DND-41 (cell line): ENCODE results near the gene SNN.
A peak's percentile ranks its signal among the peaks of the same experiment; 100 is the strongest.

Source experiments
- ATAC-seq: fragments of 200-7000 bp; cut with Tn5 transposase; 3 replicates; pipeline ENCODE4 v1.9.1; 2021; ENCODE audit warnings: low read depth; ENCODE audit not compliant: insufficient read depth
- DNase-seq: peaks from one replicate; pipeline ENCODE4 v3.0.0-alpha.2; 2020
- H2AFZ ChIP-seq: 2 replicates; pipeline ENCODE4 v1.6.0; 2012; ENCODE audit warnings: low read depth, low read length
- H3K27ac ChIP-seq: 2 replicates; pipeline ENCODE4 v1.5.1; 2012; ENCODE audit warnings: low read length, inconsistent platforms
- H3K27me3 ChIP-seq: fragments of 200-600 bp; sonication (generic); 2 replicates; pipeline ENCODE4 v1.6.0; 2012; ENCODE audit warnings: low read length, mild to moderate bottlenecking, inconsistent platforms; ENCODE audit not compliant: insufficient read depth, poor library complexity
- H3K36me3 ChIP-seq: 2 replicates; pipeline ENCODE4 v1.5.1; 2012; ENCODE audit warnings: low read length, inconsistent platforms; ENCODE audit not compliant: insufficient read depth
- H3K4me1 ChIP-seq: 2 replicates; pipeline ENCODE4 v1.5.1; 2012; ENCODE audit warnings: mild to moderate bottlenecking, low read length; ENCODE audit not compliant: insufficient read depth
- H3K4me2 ChIP-seq: 2 replicates; pipeline ENCODE4 v1.6.0; 2012; ENCODE audit warnings: mild to moderate bottlenecking, moderate library complexity, low read length, inconsistent platforms; ENCODE audit not compliant: insufficient read depth
- H3K4me3 ChIP-seq, 2 experiments: fragments of 200-600 bp in 1 of 2; shearing (Covaris generic) in 1 of 2; 2 replicates each; pipeline ENCODE4 v1.5.1; 2012 to 2016; ENCODE audit warnings: inconsistent platforms in 2 of 2, low read length in 2 of 2, mild to moderate bottlenecking in 2 of 2, low read depth in 1 of 2, moderate library complexity in 1 of 2
- H3K79me2 ChIP-seq: 2 replicates; pipeline ENCODE4 v1.6.0; 2012; ENCODE audit warnings: low read length, inconsistent platforms; ENCODE audit not compliant: insufficient read depth
- H3K9ac ChIP-seq: 2 replicates; pipeline ENCODE4 v1.6.0; 2012; ENCODE audit warnings: low read depth, mild to moderate bottlenecking, inconsistent platforms, low read length, moderate library complexity
- H3K9me3 ChIP-seq: 2 replicates; pipeline ENCODE4 v1.5.1; 2012; ENCODE audit warnings: low read length, moderate library complexity, mild to moderate bottlenecking, inconsistent platforms; ENCODE audit not compliant: insufficient read depth, severe bottlenecking
- H4K20me1 ChIP-seq: 2 replicates; pipeline ENCODE4 v1.6.0; 2012; ENCODE audit warnings: low read length; ENCODE audit not compliant: insufficient read depth
- CTCF ChIP-seq: IDR thresholded peaks from 2 replicates; pipeline ENCODE4 v1.5.1; 2012; ENCODE audit warnings: borderline replicate concordance, low read length, moderate library complexity, mild to moderate bottlenecking; ENCODE audit not compliant: poor library complexity, severe bottlenecking; ENCODE audit errors: extremely low read depth
- EZH2 ChIP-seq: IDR thresholded peaks from 3 replicates; pipeline ENCODE4 v1.6.1; 2012; ENCODE audit warnings: borderline replicate concordance, low read depth, mild to moderate bottlenecking, moderate library complexity, low read length, inconsistent platforms; ENCODE audit not compliant: severe bottlenecking

SNN gene

GRCh38 chr16:11671271-11671670 lies 3.0 kb downstream of the SNN start:
- peaks cover 67% of the 10 kb centered on the region for H4K20me1 ChIP-seq

GRCh38 chr16:11671676-11672075 lies 3.4 kb downstream of the SNN start:
- Histone ChIP-seq H3K36me3 (peaks cover 17% of the 10 kb centered on the region), H3K27me3 (no peaks in the 10 kb centered on the region), H3K9me3 (no peaks in the 10 kb centered on the region), H3K4me2 (peak overlapping the region; percentile 94; the same call in 1 of the 2 replicates), H4K20me1 (peaks cover 68% of the 10 kb centered on the region), H3K27ac (peak overlapping the region; percentile 12; the same call in 1 of the 2 replicates), H3K79me2 (peaks cover 57% of the 10 kb centered on the region), H3K4me1 (peaks cover 50% of the 10 kb centered on the region), H3K9ac (no peak overlapping the region), H2AFZ (no peak overlapping the region), H3K4me3 (no peak overlapping the region)
- DNase-seq (no peak), ATAC-seq (no peak)
- no peak for TF ChIP-seq EZH2
- no peak for TF ChIP-seq CTCF

More at GRCh38 chr16:11671271-11671670, 3.0 kb downstream of the SNN start:
- ATAC-seq (no peak), DNase-seq (no peak)
- H3K9me3 ChIP-seq, result no peaks in the 10 kb centered on the region
- H3K9ac ChIP-seq, result no peak overlapping the region
- H3K27ac ChIP-seq, result no peak overlapping the region; the same call in 1 of the 2 replicates
- H3K4me3 ChIP-seq, result no peak overlapping the region
- H3K4me2 ChIP-seq, result peak overlapping the region; percentile 94; the same call in 1 of the 2 replicates
- no peak for TF ChIP-seq CTCF
- TF ChIP-seq EZH2, result no peak
- H2AFZ ChIP-seq, result no peak overlapping the region
- H3K79me2 ChIP-seq, result peaks cover 57% of the 10 kb centered on the region
- H3K4me1 ChIP-seq, result peaks cover 52% of the 10 kb centered on the region
- H3K36me3 ChIP-seq, result peaks cover 13% of the 10 kb centered on the region
- H3K27me3 ChIP-seq, result no peaks in the 10 kb centered on the region

DNA sequence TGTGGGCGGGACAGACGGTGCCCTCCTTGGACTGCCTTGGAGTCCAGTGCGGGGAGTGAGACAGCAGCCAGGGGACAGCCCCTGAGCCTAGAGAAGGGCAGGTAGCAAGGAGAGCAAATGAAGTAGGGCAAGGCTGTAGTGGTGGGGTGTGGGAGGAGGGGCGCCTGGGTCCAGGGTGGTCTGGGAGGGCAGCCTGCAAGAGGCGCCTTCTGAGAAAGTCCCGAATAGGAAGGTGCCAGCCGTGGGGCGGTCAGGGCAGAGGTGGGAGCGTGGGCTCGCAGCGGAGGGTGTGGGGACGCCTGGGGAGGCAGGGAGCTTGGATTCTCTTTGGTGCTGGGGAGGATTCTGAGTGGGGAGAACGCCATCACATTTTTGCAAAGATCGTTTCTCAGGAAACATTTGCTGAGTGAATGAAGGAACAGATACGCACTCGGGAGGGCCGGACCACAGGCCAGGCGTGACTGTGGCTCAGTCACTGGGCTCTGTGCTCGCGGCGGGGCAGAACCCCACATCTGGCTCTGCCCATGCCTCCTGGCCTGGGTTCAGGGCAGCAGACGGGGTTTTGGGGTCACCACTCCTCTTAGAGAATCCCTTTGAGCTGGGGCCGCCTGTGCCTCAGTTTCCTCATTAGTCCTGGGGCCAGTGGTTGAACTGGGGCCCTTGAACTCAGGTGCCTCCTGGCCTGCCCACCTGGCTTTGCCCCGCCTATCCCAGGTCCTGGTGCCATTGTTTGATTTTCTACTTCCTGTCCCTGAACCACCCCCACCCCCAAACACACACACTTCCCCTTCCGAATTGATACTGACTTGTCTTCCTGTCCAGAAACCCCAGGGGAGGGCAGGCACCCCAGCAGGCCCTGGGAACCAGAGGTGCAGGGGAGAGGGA lies 4.2 kb downstream of the SNN start:
- H4K20me1 ChIP-seq, result peaks cover 75% of the 10 kb centered on the region
- H3K4me2 ChIP-seq, result no peak overlapping the region
- no peaks in the 10 kb centered on the region for H3K27me3 ChIP-seq
- H3K4me3 ChIP-seq, result no peak overlapping the region
- H3K4me1 ChIP-seq, result peaks cover 45% of the 10 kb centered on the region
- H3K9me3 ChIP-seq, result no peaks in the 10 kb centered on the region
- no peak overlapping the region for H3K9ac ChIP-seq
- peak overlapping the region; percentile 30 for H3K27ac ChIP-seq
- peaks cover 24% of the 10 kb centered on the region for H3K36me3 ChIP-seq
- DNase-seq (peak; percentile 43), ATAC-seq (no peak)
- peaks cover 57% of the 10 kb centered on the region for H3K79me2 ChIP-seq
- TF ChIP-seq CTCF (no peak), EZH2 (no peak)
- no peak overlapping the region for H2AFZ ChIP-seq
